Measurements from ENCODE around the gene BFAR. TPM values are rescaled to one million over a fixed set of nuclear protein-coding genes. Genes with fewer than 3 reads are reported as not detected.

Gene BFAR
- total RNA-seq, 1 experiment from 2014 or later, result 91.7 TPM

DNA sequence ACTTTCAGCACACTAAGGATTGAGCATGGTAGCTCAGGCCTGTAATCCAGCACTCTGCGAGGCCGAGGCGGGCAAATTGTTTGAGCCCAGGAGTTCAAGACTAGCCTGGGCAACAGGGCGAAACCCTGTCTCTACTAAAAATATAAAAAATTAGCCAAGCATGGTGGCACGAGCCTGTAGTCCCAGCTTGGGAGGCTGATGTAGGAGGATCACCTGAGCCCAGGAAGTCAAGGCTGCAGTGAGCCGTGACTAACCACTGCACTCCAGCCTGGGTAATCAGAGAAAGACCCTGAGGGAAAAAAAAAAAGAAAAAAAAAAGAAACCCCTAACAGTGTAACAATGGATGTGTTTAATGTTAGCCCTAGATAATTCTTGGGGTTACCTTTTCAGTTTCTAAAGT lies 26.6 kb upstream of the BFAR start:
- H3K9me3 Mint-ChIP-seq, result no peaks in the 10 kb centered on the region
- Histone ChIP-seq H2BK120ac (ENCODE audit: low read depth, low read length, poor library complexity, severe bottlenecking) (no peak overlapping the region), H3T11ph (ENCODE audit: low read length) (no peak overlapping the region), H4K5ac (ENCODE audit: insufficient read length, low read depth, low read length) (no peak overlapping the region), H3K27ac (ENCODE audit: insufficient read length, low read depth, low read length) (no peak overlapping the region), H2AFZ (ENCODE audit: low read length) (no peak overlapping the region), H3K4me1 (ENCODE audit: insufficient read depth, low read length) (no peaks in the 10 kb centered on the region), H3K14ac (ENCODE audit: insufficient read depth, low read length) (no peak overlapping the region), H3K79me1 (ENCODE audit: insufficient read depth, low read depth, low read length, poor library complexity, severe bottlenecking) (no peaks in the 10 kb centered on the region), H3K56ac (ENCODE audit: insufficient read length, low read depth, low read length) (no peak overlapping the region), H3K18ac (ENCODE audit: insufficient read length, low read depth, low read length) (no peak overlapping the region), H2BK20ac (ENCODE audit: low read depth, low read length, poor library complexity, severe bottlenecking) (no peak overlapping the region), H4K91ac (ENCODE audit: insufficient read length, low read depth, low read length) (no peak overlapping the region), H4K20me1 (ENCODE audit: control insufficient read depth, insufficient read depth, insufficient read length) (no peaks in the 10 kb centered on the region), H3K27me3 (ENCODE audit: insufficient read depth, low read length) (no peaks in the 10 kb centered on the region), H2BK15ac (ENCODE audit: low read depth, low read length) (no peak overlapping the region), H3K4me2 (ENCODE audit: insufficient read depth, insufficient read length, low read length) (no peak overlapping the region), H2BK5ac (ENCODE audit: insufficient read length, low read length) (no peak overlapping the region), H4K8ac (replicated peaks; ENCODE audit: insufficient read length, low read depth, low read length) (no peak overlapping the region), H3K9me3 (ENCODE audit: control insufficient read depth, low read depth, low read length) (no peaks in the 10 kb centered on the region), H3K9ac (ENCODE audit: extremely low read depth, insufficient read length, low read length) (no peak overlapping the region), H3K79me2 (ENCODE audit: insufficient read depth, low read length) (no peaks in the 10 kb centered on the region), H3K23ac (ENCODE audit: insufficient read length, low read depth, low read length) (no peak overlapping the region), H3K4ac (ENCODE audit: low read depth, low read length) (no peak overlapping the region), H3K23me2 (ENCODE audit: insufficient read length, low read depth, low read length, poor library complexity, severe bottlenecking) (no peaks in the 10 kb centered on the region), H2BK12ac (ENCODE audit: insufficient read length, low read depth, low read length) (no peak overlapping the region), H2AK5ac (ENCODE audit: insufficient read length, low read length) (no peak overlapping the region)
- peaks cover 15 to 18% of the 10 kb centered on the region in 2 experiments for H3K4me1 Mint-ChIP-seq
- TF ChIP-seq, protein P1, sequence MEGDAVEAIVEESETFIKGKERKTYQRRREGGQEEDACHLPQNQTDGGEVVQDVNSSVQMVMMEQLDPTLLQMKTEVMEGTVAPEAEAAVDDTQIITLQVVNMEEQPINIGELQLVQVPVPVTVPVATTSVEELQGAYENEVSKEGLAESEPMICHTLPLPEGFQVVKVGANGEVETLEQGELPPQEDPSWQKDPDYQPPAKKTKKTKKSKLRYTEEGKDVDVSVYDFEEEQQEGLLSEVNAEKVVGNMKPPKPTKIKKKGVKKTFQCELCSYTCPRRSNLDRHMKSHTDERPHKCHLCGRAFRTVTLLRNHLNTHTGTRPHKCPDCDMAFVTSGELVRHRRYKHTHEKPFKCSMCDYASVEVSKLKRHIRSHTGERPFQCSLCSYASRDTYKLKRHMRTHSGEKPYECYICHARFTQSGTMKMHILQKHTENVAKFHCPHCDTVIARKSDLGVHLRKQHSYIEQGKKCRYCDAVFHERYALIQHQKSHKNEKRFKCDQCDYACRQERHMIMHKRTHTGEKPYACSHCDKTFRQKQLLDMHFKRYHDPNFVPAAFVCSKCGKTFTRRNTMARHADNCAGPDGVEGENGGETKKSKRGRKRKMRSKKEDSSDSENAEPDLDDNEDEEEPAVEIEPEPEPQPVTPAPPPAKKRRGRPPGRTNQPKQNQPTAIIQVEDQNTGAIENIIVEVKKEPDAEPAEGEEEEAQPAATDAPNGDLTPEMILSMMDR (conservative IDR thresholded peaks at IDR 0.05), result no peak
- H3K27ac Mint-ChIP-seq, result no peak overlapping the region
- WGBS (ENCODE audit: extremely low coverage, insufficient read length, low lambda C conversion rate), result no CpG with 5 or more reads among the region's 6 CpGs
- no peaks in the 10 kb centered on the region for H3K27me3 Mint-ChIP-seq (ENCODE audit: low read depth)
- peaks cover 23 to 88% (median 55%) of the 10 kb centered on the region in 3 experiments; a peak in 6 of 7 replicates for H3K36me3 Mint-ChIP-seq (ENCODE audit: insufficient read depth in 1 of 3, low read depth in 3 of 3)
- DNase-seq, result no peak
- no peak overlapping the region for H3K4me3 Mint-ChIP-seq
